Body of pancreas (tissue), 4 donors: Measurements from ENCODE around the gene ATP11C. TPM values are rescaled to one million over a fixed set of nuclear protein-coding genes. Genes with fewer than 3 reads are reported as not detected.

Source experiments
- ATAC-seq: fragments of 150-250 bp; one replicate; pipeline ENCODE4 v1.9.1; 2016
- DNase-seq, 4 donors: peaks; one replicate each; pipeline ENCODE4 v3.0.0-alpha.2; 2019
- H3K27ac ChIP-seq, 4 donors: fragments of 200-600 bp; sonication (generic); 1 replicate in 3 of 4; 2 replicates in 1 of 4; pipeline versions ENCODE4 v1.5.1 to v1.6.1; 2016 to 2019; ENCODE audit warnings: mild to moderate bottlenecking in 1 of 4, mixed read lengths in 1 of 4, moderate library complexity in 1 of 4
- H3K27me3 ChIP-seq, 2 donors: fragments of 200-600 bp; sonication (generic); one replicate each; pipeline ENCODE4 v1.6.0; 2016; ENCODE audit warnings: mild to moderate bottlenecking in 1 of 2
- H3K36me3 ChIP-seq, 2 donors: fragments of 200-600 bp; sonication (generic); replicated peaks in 1 of 2; 2 replicates each; pipeline ENCODE4 v1.5.1; 2016; ENCODE audit warnings: low read depth in 2 of 2; ENCODE audit not compliant: insufficient read depth in 1 of 2
- H3K4me1 ChIP-seq: fragments of 200-600 bp; sonication (generic); one replicate; pipeline ENCODE4 v1.6.0; 2016
- H3K4me3 ChIP-seq, 2 donors: fragments of 200-600 bp; sonication (generic); 1 replicate in 1 of 2; 2 replicates in 1 of 2; pipeline ENCODE4 v1.5.1; 2016 to 2019
- H3K9me3 ChIP-seq, 3 donors: fragments of 200-600 bp; sonication (generic); 1 replicate in 2 of 3; 2 replicates in 1 of 3; pipeline ENCODE4 v1.5.1; 2016
- CTCF ChIP-seq, 7 experiments: fragments of 450-650 bp in 4 of 7; fragments of 200-600 bp in 3 of 7; sonication (generic) in 3 of 7; IDR thresholded peaks; one replicate each; pipeline ENCODE4 v1.5.1; 2016 to 2019; ENCODE audit warnings: antibody characterized with exemption in 7 of 7
- POLR2A ChIP-seq, 3 donors: fragments of 450-650 bp; IDR thresholded peaks; one replicate each; pipeline ENCODE4 v1.6.1; 2016; ENCODE audit warnings: antibody characterized with exemption in 3 of 3, mild to moderate bottlenecking in 2 of 3
- WGBS, 2 donors: methylation state at CpG; one replicate each; pipeline ENCODE4 v1.1.5; 2017; 5-methylcytosine and 5-hydroxymethylcytosine counted together
- intact Hi-C: fragments of 100-400 bp; cut with DNase I; formaldehyde crosslinking; loops from one replicate; pipeline ENCODE4 v1.15.1; 2023
- total RNA-seq, 2 donors: library from RNA; depleted of rRNA; stranded (reverse); fragments of >200 nt; gene quantifications; one replicate each; pipeline ENCODE4 v1.1.0, GENCODE V29; 2016

The ATP11C gene
- total RNA-seq, result 10 to 100 TPM; 10.5 to 14.5 TPM

- Histone ChIP-seq H3K27ac (peak within 1 kb of the TSS; percentile 91 to 98 (median 94)), H3K36me3 (no peaks in the 10 kb centered on the region), H3K4me1 (no peaks in the 10 kb centered on the region), H3K9me3 (no peaks in the 10 kb centered on the region), H3K27me3 (no peaks in the 10 kb centered on the region), H3K4me3 (peak within 1 kb of the TSS; percentile 52 to 65)
- TF ChIP-seq POLR2A (IDR thresholded peaks at IDR 0.05), result peak; percentile 55 to 83 (median 78)
- peak in 1 of 7 experiments; percentile 5 for TF ChIP-seq CTCF (IDR thresholded peaks at IDR 0.05)
- ATAC-seq (peak; percentile 91), DNase-seq (peak; percentile 79 to 82 (median 80))
- 0 to 9% methylated on average over 26 to 29 of the region's 52 CpGs for WGBS, 2 donors
- intact Hi-C loops, result no loop called here
Observed at GRCh38 chrX:139932901-139933796, at the start of gene ATP11C. ATP11C (minus strand) TSS chrX:139933053; CDS start chrX:139932042, 1,011 bp downstream.

- intact Hi-C loops, result no loop called here
- TF ChIP-seq POLR2A (IDR thresholded peaks at IDR 0.05), result no peak
- no peak for TF ChIP-seq CTCF (IDR thresholded peaks at IDR 0.05)
- 77 to 81% methylated on average over 3 of the region's 3 CpGs for WGBS, 2 donors
- no peaks in the 10 kb centered on the region for H3K9me3 ChIP-seq
- no peaks in the 10 kb centered on the region for H3K4me1 ChIP-seq
- no peaks in the 10 kb centered on the region for H3K27me3 ChIP-seq
- H3K4me3 ChIP-seq, result no peak overlapping the region
- DNase-seq, result no peak
- H3K27ac ChIP-seq, result no peak overlapping the region
- no peaks in the 10 kb centered on the region for H3K36me3 ChIP-seq
- no peak for ATAC-seq
Observed at GRCh38 chrX:139974471-139974870, 41.6 kb upstream of the ATP11C start.

- intact Hi-C loops, result no loop called here
Observed at GRCh38 chrX:139972629-139973624, 40.1 kb upstream of the ATP11C start.

GRCh38 chrX:139972113-139972512 is 39.3 kb upstream of the ATP11C start:
- DNase-seq (no peak), ATAC-seq (no peak)
- WGBS, 2 donors, result 38 to 48% methylated on average over 5 of the region's 5 CpGs
- H3K36me3 ChIP-seq, result no peaks in the 10 kb centered on the region
- H3K4me1 ChIP-seq, result no peaks in the 10 kb centered on the region
- TF ChIP-seq CTCF (IDR thresholded peaks at IDR 0.05) (no peak), POLR2A (IDR thresholded peaks at IDR 0.05) (no peak)
- no peaks in the 10 kb centered on the region for H3K9me3 ChIP-seq
- intact Hi-C loops, result no loop called here
- H3K27ac ChIP-seq, result no peak overlapping the region
- H3K4me3 ChIP-seq, result no peak overlapping the region
- H3K27me3 ChIP-seq, result no peaks in the 10 kb centered on the region

More at GRCh38 chrX:139972629-139973624, 40.1 kb upstream of the ATP11C start:
- Histone ChIP-seq H3K4me3 (no peak overlapping the region), H3K9me3 (no peaks in the 10 kb centered on the region), H3K27me3 (no peaks in the 10 kb centered on the region), H3K4me1 (no peaks in the 10 kb centered on the region), H3K36me3 (no peaks in the 10 kb centered on the region), H3K27ac (no peak overlapping the region)
- no peak for TF ChIP-seq CTCF (IDR thresholded peaks at IDR 0.05)
- no peak for TF ChIP-seq POLR2A (IDR thresholded peaks at IDR 0.05)
- ATAC-seq (no peak), DNase-seq (no peak)
- WGBS, 2 donors, result 58 to 75% methylated on average over 5 to 6 of the region's 6 CpGs
